GM10266 (cell line): ENCODE results near the gene DHRS2.

Experiments
- DNase-seq: peaks from one replicate; pipeline ENCODE4 v3.0.0; 2012; ENCODE audit errors: extremely low spot score
- CTCF ChIP-seq: IDR thresholded peaks from 2 replicates; pipeline ENCODE4 v1.5.1; 2012; ENCODE audit warnings: mild to moderate bottlenecking, low read depth; ENCODE audit not compliant: control insufficient read depth, insufficient read depth; ENCODE audit errors: missing control alignments

The DHRS2 gene

GRCh38 chr14:23638414-23639047, 2.4 kb downstream of the DHRS2 start:
- no peak for TF ChIP-seq CTCF
- no peak for DNase-seq

DNA sequence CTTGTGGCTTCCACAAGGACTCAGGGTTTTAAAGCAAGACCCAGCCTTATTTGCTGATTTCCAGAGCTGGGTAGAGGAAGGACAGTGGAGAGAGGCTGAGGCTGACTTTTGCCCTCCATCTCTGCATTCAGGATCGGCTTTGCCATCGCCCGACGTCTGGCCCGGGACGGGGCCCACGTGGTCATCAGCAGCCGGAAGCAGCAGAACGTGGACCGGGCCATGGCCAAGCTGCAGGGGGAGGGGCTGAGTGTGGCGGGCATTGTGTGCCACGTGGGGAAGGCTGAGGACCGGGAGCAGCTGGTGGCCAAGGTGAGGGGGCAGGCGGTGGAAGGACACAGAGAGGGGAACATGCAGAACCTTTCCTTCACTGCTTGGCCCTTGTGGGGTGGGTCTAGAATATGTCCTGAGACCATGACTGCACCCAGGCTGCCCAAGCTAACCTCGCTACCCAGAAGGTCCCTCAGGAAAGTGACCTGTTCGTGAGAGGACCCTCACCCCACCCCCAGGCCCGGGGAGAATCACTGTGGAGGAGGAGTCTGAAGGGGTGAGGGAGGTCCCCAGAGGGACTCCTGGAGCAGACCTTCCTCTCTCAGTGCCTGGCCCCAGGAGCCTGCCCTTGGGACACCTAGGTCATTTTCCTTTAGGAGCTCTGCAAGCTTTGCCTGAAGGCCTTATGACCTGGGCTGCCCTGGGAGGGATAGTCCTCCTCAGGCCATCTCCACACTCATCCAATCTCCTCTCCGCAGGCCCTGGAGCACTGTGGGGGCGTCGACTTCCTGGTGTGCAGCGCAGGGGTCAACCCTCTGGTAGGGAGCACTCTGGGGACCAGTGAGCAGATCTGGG, 3.1 kb downstream of the DHRS2 start:
- no peak for TF ChIP-seq CTCF
- no peak for DNase-seq

- TF ChIP-seq CTCF = no peak
- no peak for DNase-seq
These were observed 3.8 kb downstream of the DHRS2 start for GRCh38 chr14:23639891-23640523.

DNA sequence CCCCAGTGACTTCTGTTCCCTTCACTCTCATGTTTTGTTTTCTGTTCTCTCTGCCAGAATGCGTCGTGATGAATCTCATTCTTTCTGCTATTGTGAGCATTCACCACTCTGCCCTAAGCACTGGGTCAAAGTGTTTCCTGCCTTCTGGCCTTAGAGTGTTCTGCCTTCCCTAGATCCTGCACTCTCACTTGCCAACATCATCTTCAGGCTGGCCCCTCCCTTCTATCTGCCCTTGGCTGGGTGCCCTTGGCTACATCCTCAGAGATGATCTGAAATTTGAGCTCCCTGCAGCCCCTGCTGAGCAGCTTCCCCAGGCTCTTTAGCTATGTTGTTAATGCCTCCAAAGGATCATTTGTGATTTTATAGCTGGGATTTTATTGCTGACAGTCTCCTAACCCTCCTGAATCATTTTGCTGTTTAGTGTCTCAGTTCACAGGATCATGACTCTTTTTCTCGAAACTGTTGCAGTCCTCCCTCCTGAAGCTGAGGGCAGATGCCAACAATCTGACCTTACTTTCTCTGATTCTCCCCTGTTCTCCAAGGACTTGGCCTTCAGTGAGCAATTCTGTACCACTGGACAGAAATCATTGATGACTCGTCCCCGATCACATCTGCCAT, 4.5 kb downstream of the DHRS2 start:
- no peak for DNase-seq
- no peak for TF ChIP-seq CTCF

DNA sequence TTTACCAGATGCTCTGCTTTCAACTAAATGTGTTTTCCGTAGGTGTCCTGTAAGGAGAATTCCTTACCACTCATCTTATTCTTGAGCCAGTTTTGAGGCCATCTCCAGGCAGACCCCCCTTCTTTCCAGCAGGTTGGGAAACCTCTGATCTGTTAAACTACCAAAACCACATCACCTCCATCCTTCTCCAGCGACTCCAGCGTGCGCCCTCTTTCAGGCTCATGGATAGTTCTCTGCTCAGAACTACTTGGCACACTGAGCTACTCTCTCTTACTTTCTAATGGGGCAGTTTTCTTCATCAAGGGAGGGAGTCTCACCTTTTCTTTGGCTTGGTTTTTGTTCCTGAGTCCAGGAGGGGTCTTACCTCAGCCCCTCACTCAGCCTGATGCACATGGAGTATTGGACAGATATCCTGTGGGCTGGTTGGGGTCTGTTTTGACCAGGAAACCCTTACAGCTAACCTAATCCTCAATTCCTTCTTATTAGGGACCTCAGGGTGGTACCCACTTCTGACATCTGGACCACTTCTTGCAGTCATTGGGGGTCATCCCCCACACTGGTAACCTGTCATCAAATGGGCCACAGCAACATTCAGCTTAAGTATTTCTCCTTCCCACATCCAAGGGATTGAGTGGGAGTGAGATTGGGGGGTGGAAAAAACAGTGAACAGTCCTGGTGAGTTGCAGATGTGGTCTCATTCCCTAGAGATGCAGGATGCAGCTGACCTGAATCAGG, 5.2 kb downstream of the DHRS2 start:
- DNase-seq = no peak
- no peak for TF ChIP-seq CTCF

GRCh38 chr14:23641915-23642588, 5.9 kb downstream of the DHRS2 start:
- no peak for DNase-seq
- TF ChIP-seq CTCF = no peak
